Skeletal muscle tissue (tissue), 4 donors: ENCODE results near the gene EXOC5. TPM values are rescaled to one million over a fixed set of nuclear protein-coding genes. Genes with fewer than 3 reads are reported as not detected.

Source experiments
- H3K27ac ChIP-seq: one replicate; pipeline ENCODE4 v1.7.0; 2013; ENCODE audit warnings: mild to moderate bottlenecking, low read depth, low read length, inconsistent platforms
- H3K27me3 ChIP-seq, 3 donors: one replicate each; pipeline ENCODE4 v1.7.0; 2013; ENCODE audit warnings: low read length in 3 of 3; ENCODE audit not compliant: control insufficient read depth in 3 of 3, insufficient read depth in 3 of 3
- H3K36me3 ChIP-seq, 3 donors: one replicate each; pipeline ENCODE4 v1.7.0; 2013; ENCODE audit warnings: low read length in 3 of 3; ENCODE audit not compliant: control insufficient read depth in 3 of 3, insufficient read depth in 3 of 3
- H3K4me1 ChIP-seq, 3 donors: one replicate each; pipeline ENCODE4 v1.7.0; 2013; ENCODE audit warnings: low read length in 3 of 3, mild to moderate bottlenecking in 3 of 3; ENCODE audit not compliant: control insufficient read depth in 3 of 3, insufficient read depth in 3 of 3
- H3K4me3 ChIP-seq, 3 donors: one replicate each; pipeline ENCODE4 v1.7.0; 2013; ENCODE audit warnings: low read length in 3 of 3
- H3K9ac ChIP-seq, 3 donors: one replicate each; pipeline ENCODE4 v1.7.0; 2013; ENCODE audit warnings: low read length in 3 of 3, mild to moderate bottlenecking in 3 of 3, moderate library complexity in 2 of 3, low read depth in 1 of 3
- H3K9me3 ChIP-seq, 3 donors: one replicate each; pipeline ENCODE4 v1.7.0; 2013; ENCODE audit warnings: low read length in 3 of 3; ENCODE audit not compliant: control insufficient read depth in 3 of 3
- total RNA-seq: library from RNA; depleted of rRNA; stranded (reverse); fragments of >200 nt; gene quantifications from one replicate; pipeline ENCODE4 v1.2.3, GENCODE V29; 2014
- donor health status: Osteomylitis.

The EXOC5 gene, protein sequence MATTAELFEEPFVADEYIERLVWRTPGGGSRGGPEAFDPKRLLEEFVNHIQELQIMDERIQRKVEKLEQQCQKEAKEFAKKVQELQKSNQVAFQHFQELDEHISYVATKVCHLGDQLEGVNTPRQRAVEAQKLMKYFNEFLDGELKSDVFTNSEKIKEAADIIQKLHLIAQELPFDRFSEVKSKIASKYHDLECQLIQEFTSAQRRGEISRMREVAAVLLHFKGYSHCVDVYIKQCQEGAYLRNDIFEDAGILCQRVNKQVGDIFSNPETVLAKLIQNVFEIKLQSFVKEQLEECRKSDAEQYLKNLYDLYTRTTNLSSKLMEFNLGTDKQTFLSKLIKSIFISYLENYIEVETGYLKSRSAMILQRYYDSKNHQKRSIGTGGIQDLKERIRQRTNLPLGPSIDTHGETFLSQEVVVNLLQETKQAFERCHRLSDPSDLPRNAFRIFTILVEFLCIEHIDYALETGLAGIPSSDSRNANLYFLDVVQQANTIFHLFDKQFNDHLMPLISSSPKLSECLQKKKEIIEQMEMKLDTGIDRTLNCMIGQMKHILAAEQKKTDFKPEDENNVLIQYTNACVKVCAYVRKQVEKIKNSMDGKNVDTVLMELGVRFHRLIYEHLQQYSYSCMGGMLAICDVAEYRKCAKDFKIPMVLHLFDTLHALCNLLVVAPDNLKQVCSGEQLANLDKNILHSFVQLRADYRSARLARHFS
- 27.1 TPM for total RNA-seq

DNA sequence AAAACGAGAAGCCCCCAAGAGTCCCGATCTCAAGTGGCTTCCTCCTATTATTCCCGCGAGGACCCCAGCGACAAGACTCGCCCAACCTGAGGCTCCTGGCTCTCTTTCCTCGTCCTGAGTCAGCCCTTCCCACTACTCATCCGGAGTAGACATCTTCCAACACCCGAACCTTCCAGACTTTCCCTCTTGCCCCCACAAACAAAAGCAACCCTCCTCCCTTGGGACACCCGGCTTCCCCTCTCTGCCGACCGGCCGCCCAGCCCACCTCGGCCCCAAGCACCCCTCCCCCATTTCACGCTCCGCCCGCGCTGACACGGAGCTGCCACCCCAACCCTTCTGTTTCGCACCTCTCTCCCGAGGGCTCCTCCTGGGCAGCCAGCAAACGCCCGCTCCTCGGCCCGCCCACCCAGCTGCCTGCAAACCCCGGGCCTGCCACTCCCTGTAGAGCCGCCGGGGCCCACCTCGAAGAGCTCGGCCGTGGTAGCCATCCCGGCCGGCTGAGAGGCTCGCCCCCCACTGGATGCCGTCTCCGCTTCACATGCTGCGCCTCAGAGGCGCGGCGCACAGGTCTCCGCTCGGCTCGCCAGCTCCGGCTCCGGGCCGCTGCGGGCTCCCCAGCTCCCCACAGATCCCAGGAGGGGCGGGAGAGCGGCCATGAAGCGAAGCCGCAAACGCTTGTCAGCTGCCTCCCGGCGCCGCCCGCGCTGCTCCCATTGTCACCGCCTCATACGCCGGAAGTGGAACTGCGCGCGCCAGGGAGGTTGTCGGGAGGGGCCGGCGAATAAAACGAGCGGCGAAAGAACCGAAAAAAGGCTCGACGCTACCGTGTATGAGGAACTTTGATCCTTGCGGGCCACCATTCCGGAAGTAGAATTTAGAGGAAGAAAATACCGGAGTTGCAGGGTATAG, at the start of gene EXOC5, which contains the start of gene AP5M1:
Gene EXOC5, minus strand, starts transcription at position 745 of the 909 bp plus-strand sequence. Its CDS starts 257 bp downstream, at position 488.
Gene AP5M1, plus strand, starts transcription at position 811 of the 909 bp plus-strand sequence. CDS start 344 bp downstream, outside the sequence.
- H3K36me3 ChIP-seq: no peaks in the 10 kb centered on the region

DNA sequence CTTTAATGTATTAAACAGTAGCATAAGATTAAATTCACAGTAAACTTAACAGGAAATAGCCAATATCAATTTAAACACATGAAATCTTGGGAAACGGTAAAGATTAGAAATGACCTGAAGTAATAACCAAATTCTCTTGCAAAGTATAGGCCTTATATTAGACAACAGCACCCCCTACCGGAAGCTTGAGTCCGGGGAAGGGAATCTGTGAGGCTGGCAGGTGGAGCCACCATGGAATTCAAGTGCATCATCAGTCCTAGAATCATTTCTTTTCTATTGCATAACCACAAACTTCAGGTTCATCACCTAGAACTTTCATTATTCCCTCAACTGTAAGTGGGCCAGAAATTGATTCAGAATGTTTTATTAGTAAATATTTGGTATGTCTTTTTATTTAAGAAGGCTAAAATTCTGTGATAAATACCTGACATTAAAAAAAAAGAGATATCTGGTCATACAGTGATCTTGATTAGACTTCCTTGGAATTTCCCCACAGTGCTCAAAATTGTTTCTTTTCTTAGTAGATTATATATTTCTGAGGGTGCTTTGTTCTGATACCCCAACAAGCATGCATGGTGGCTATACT, 48.6 kb upstream of the EXOC5 start:
- no peak overlapping the region for H3K9ac ChIP-seq

More for the DNA sequence above, at the start of gene EXOC5, which contains the start of gene AP5M1:
- Histone ChIP-seq H3K4me3 (peak within 1 kb of the TSS; percentile 83 to 100 (median 91)), H3K9me3 (no peaks in the 10 kb centered on the region), H3K27me3 (no peaks in the 10 kb centered on the region), H3K9ac (peak within 1 kb of the TSS; percentile 75 to 94 (median 89)), H3K4me1 (peaks cover 14 to 22% (median 14%) of the 10 kb centered on the region in 3 donors), H3K27ac (peak within 1 kb of the TSS; percentile 91)

DNA sequence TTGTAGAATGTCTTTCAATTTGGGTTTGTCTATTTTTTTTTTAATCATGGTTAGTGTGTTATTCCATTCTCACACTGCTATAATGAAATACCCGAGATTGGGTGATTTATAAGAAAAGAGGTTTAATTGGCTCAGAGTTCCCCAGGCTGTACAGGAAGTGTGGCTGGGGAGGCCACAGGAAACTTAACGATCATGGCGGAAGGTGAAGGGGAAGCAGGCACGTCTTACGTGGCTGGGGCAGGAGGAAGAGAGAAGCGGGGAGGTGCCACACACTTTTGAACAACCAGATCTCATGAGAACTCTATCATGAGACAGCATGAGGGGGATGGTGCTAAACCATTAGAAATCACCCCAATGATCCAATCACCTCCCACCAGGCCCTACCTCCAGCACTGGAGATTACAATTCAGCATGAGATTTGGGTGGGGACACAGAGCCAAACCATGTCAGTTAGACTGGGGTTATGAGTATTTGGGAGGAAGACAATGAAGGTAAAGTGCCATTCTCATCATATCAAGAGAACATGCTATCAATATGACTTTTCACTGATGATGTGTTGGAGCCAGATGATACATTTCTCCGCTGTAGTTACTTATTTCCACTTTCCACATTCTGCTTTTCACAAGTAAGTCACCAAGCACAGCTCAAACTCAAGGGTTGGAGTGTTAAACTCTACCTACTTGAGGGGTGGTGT, 45.8 kb upstream of the EXOC5 start:
- no peaks in the 10 kb centered on the region for H3K9me3 ChIP-seq
- H3K27ac ChIP-seq: no peak overlapping the region
- H3K9ac ChIP-seq: no peak overlapping the region
- no peaks in the 10 kb centered on the region for H3K4me1 ChIP-seq
- H3K4me3 ChIP-seq: no peak overlapping the region
- no peaks in the 10 kb centered on the region for H3K36me3 ChIP-seq
- peaks cover 0 to under 1% (median 0%) of the 10 kb centered on the region in 3 donors for H3K27me3 ChIP-seq

More for the DNA sequence above, 48.6 kb upstream of the EXOC5 start:
- Histone ChIP-seq H3K9me3 (no peaks in the 10 kb centered on the region), H3K4me3 (no peak overlapping the region), H3K36me3 (no peaks in the 10 kb centered on the region), H3K27me3 (peaks cover 0 to 4% (median 2%) of the 10 kb centered on the region in 3 donors), H3K4me1 (no peaks in the 10 kb centered on the region), H3K27ac (no peak overlapping the region)

DNA sequence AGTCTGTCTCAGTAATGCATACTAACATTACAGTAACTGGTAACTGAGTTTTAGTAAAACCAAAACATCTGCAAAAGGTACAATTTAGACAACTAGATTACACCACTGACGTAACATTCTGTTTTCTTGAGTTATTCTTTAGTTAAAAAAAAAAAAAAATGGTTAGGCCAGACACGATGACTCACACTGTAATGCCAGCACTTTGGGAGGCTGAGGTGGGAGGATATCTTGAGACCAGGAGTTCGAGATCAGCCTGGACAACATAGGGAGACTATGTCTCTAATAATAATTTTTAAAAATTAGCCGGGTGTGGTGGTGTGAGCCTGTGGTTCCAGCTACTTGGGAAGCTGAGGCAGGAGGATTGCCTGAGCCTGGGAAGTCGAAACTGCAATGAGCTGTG, 34.2 kb upstream of the EXOC5 start:
- Histone ChIP-seq H3K4me3 (no peak overlapping the region), H3K27ac (no peak overlapping the region), H3K27me3 (peaks cover 0 to 2% (median 0%) of the 10 kb centered on the region in 3 donors), H3K9ac (no peak overlapping the region), H3K9me3 (no peaks in the 10 kb centered on the region), H3K4me1 (peaks cover 0 to 1% (median 0%) of the 10 kb centered on the region in 3 donors), H3K36me3 (no peaks in the 10 kb centered on the region)

DNA sequence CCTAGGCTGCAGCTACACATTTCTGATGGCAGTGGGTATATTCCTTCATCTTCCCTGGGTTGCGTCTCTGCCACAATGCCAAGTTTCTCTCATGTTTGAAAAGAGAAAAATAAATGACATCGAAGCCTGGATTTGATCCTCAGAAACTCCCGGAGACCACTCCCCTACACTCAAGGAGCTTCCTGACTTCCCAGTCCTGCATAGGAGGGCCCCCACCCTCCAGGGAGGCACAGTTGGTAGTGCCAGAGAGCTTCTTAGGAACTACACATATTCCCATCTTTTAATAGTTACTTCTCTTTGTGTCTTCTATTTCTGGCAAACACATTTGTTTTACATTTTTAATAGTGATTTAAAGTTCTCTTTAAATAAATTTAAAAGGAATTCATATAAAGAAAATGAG, 30.8 kb upstream of the EXOC5 start:
- Histone ChIP-seq H3K36me3 (no peaks in the 10 kb centered on the region), H3K9ac (no peak overlapping the region), H3K4me3 (no peak overlapping the region), H3K27ac (no peak overlapping the region), H3K4me1 (peaks cover 0 to 6% (median 3%) of the 10 kb centered on the region in 3 donors), H3K9me3 (no peaks in the 10 kb centered on the region), H3K27me3 (peaks cover 0 to 2% (median 0%) of the 10 kb centered on the region in 3 donors)

DNA sequence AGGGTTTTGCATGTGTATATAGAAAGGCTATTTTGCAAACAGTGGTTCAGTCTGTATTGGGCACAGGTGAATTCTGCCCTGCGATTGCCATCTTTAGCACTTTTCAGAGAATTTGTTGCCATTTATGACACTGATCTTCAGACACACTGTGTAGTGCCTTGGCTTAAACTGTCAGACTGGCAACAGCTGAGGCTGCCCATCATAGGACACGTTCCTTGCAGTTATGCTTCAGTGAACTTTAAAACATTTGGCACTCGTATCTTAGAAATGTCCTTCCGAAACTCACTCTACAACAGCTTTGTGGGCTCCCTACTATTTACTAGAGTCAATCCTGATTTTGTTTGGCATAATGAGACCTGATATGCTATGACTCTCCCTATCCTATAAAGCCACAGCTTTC, 29.1 kb upstream of the EXOC5 start:
- H3K4me1 ChIP-seq: peaks cover 0 to 6% (median 3%) of the 10 kb centered on the region in 3 donors
- no peaks in the 10 kb centered on the region for H3K9me3 ChIP-seq
- H3K4me3 ChIP-seq: no peak overlapping the region
- peak overlapping the region in 2 of 3 donors; percentile 12 to 17 for H3K9ac ChIP-seq
- H3K36me3 ChIP-seq: no peaks in the 10 kb centered on the region
- H3K27me3 ChIP-seq: no peaks in the 10 kb centered on the region
- H3K27ac ChIP-seq: no peak overlapping the region

DNA sequence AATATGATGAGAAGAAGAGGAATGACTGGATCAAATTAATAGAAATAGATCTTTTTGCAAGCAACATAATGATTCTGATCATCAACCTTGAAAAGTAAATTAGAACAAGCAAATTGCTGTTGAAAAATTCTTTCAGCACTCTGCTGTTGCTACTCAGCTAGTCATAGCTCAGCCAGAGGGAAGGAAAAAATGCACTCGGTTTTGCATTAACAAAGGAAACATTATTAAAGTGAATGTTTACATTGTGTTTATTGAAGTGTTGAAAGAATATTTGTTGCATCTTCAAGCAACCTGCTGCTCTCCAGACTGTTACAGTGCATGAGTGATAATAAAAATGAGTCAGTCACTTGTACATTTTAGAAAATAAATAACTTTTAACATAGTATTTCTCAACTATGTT, 26.5 kb upstream of the EXOC5 start:
- Histone ChIP-seq H3K27me3 (no peaks in the 10 kb centered on the region), H3K4me3 (no peak overlapping the region), H3K27ac (no peak overlapping the region), H3K4me1 (peaks cover 0 to 6% (median 3%) of the 10 kb centered on the region in 3 donors), H3K9ac (no peak overlapping the region), H3K9me3 (no peaks in the 10 kb centered on the region), H3K36me3 (peaks cover 0 to 10% (median 7%) of the 10 kb centered on the region in 3 donors)

DNA sequence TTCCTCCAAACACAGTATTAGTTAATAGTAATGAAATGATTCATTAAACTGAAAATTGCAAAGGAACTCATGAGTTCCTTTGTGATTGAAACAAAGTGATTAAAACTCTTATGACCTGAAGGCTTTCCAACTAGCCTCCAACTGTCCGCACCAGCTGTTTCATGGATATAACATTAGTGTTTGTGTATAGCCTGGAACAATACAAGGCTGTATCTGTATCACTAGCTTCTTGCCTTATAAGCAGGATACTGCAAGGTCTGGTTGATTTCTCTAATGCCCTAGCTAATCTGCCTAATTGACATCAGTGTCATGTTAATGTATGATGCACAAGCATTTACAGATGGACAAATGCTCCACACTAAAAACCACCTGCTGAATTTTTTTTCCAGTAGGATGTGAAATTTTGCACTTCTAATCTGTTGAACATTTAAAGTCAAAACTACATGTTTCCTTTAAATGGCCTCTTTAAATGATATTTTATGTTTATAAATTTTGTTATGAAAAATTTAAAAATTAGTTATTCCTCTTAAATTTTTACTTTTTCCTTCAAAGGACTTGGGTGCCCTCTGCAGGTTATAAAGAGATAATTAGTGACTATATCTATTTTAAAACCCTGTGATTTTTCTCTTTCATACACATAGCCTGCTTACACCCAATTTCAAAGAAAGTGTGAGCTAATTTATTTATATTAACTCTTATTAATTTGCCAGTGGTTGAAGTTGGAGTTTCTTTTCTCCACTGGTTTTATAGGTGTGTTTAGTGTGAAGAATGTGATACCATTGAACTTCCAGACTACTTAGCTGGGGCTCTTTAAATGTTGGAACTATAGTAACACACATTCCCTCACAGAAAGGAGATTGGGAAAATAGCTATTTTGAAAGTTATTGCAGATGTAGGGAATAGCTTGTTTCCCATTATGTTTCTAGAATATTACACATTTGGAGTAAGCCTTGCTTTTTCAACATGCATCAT, 25.4 kb upstream of the EXOC5 start:
- no peaks in the 10 kb centered on the region for H3K27me3 ChIP-seq
- no peak overlapping the region for H3K4me3 ChIP-seq
- no peak overlapping the region for H3K9ac ChIP-seq
- H3K4me1 ChIP-seq: peaks cover 0 to 6% (median 3%) of the 10 kb centered on the region in 3 donors
- no peaks in the 10 kb centered on the region for H3K9me3 ChIP-seq
- no peak overlapping the region for H3K27ac ChIP-seq
- H3K36me3 ChIP-seq: peaks cover 0 to 15% (median 13%) of the 10 kb centered on the region in 3 donors
